ENCODE results near the gene RND2.
"Not testable (repeated sequence)": the region's sequence is repeated elsewhere in the genome, so short reads cannot be mapped to it uniquely, and the experiment has no call there.

Gene RND2, protein sequence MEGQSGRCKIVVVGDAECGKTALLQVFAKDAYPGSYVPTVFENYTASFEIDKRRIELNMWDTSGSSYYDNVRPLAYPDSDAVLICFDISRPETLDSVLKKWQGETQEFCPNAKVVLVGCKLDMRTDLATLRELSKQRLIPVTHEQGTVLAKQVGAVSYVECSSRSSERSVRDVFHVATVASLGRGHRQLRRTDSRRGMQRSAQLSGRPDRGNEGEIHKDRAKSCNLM

DNA sequence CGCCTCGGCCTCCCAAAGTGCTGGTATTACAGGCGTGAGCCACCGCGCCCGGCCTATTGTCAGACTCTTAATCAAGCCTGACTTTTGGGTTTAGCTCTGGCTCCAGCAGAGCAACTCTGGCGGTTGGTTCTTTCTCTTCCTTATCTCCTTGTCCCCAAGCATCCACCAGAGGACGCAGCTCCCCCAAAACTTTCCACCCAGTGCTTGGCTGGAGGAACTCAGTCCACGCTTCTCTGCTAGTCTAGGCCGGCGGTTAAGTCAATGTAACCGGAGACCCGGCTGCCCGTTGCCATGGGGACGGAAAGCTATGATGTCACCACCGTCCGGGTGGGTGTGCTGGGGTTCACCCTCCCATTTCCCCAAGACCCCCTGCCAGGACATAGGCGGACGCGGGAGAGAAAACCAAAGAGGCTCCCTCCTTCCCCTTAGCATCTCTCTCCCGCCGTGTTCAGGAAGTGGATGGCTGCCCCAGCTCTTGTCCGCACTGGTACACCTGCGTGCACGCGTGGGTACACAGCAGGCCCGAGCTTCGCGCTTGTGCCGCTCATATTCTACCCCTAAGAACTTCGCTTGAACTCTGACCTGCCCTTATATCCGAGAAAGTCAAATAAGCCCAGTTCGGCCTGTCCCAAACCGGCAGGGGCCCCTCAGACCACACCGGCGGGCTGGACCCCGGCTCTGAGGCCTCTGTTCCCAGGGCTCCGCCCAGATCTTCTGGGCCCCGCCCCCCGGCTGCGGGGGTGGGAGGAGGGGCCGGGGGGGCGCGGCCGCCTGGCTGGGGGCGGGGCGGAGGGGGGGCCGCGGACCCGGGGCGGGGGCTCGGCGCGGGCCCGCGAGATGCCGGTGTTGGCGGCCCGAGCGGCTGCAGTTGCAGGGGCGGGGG, at the start of gene RND2:
TSS of gene RND2 (plus strand) at position 825 of the 883 bp plus-strand sequence. CDS start 117 bp downstream, outside the sequence.
- peak; percentile 83 for DNase-seq (ENCODE audit: low read depth, low spot score)

DNA sequence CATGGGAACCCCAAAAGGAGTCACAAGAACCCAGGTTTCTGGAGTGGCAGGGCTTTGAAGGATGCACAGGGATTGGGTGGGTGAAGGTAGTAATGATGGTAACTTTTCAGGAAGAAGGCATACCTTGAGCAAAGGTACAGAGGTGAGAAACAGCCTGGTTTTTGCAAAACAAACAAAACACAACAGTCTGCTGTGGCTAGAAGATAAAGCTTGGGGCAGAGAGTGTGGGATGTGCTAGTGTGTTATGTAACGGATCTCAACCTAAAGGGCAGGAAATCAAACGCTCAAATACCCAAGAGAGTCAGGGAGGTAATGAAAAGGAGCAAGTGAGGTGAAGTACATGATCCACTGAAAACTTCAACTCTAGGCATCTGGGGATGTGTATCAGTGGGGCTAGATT, 49.8 kb upstream of the RND2 start:
- DNase-seq (ENCODE audit: low read depth, low spot score): no peak

DNA sequence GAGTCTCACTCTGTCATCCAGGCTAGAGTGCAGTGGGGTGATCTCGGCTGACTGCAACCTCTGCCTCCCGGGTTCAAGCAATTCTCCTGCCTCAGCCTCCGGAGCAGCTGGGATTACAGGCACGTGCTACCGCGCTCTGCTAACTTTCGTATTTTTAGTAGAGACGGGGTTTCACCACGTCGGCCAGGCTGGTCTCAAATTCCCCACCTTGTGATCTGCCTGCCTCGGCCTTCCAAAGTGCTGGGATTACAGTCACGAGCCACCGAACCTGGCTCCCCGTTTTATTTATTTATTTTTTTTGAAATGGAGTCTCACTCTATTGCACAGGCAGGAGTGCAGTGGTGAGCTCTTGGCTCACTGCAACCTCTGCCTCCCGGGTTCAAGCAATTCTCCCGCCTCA, 49.3 kb upstream of the RND2 start:
- not testable (repeated sequence) for DNase-seq (ENCODE audit: low read depth, low spot score)

DNA sequence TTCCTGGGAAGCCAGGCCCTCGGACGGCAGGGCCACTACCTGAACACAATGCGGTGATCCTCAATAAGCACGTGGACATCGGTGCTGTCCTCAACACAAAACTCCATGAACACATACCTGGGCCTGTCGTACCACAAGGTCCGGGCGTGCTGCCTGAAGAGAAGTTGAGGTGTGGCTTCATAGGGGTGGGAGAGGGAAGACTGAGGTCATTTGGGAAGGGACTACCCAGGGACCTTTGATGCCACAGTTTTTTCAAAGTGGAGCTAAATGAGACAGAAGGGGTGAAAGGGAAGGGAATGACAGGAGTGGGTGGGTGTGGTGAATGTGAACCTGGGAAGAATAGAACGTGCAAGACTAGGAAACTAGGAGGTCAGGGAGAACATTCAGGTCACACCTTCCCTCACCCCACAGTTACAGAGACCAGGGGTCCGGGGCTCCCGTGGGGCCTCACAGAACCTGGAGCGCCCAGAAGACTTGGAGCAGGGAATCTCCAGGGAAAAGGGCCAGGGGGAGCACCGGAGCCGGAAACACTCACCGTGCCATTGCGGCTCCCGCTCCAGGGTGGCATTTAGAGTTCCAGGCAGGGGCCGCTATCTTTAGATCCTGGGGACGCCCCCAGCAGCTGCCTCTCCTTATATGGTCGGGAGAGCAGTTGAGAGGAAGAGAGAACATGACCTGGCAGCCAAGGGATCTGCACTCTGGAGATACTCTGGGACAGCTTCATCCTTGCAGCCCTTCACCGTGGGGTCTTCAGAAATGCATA, 45.3 kb upstream of the RND2 start, which contains the start of gene PTGES3L:
TSS of gene PTGES3L (minus strand) at position 570 of the 763 bp plus-strand sequence. CDS start at position 543, 27 bp downstream.
- no peak for DNase-seq (ENCODE audit: low read depth, low spot score)

DNA sequence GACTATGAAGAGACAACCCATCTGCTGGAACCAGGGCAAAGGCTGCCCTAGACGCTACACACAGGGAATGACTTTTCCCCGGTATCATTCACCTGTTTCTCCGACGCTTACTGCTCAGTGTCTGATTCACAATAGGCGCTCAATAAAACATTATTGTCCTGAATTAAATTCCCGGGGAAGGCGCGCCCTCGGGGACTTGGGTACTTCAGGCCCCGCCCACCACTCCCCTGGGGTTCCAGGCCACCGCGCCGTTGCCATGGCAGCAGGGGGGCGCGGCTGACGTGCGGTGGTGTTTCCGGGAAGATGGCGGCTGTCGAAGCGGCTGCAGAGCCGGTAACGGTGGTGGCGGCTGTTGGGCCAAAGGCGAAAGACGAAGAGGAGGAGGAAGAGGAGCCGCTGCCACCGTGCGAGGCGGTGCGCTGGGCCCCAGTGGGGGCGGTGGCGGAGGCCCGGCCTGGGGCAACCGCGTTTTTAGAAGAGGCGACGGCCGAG, 44.7 kb upstream of the RND2 start, which contains the start of gene RUNDC1:
TSS of gene RUNDC1 (plus strand) at position 292 of the 492 bp plus-strand sequence. CDS start at position 304, 12 bp downstream.
- peak; percentile 21 for DNase-seq (ENCODE audit: low read depth, low spot score)

DNA sequence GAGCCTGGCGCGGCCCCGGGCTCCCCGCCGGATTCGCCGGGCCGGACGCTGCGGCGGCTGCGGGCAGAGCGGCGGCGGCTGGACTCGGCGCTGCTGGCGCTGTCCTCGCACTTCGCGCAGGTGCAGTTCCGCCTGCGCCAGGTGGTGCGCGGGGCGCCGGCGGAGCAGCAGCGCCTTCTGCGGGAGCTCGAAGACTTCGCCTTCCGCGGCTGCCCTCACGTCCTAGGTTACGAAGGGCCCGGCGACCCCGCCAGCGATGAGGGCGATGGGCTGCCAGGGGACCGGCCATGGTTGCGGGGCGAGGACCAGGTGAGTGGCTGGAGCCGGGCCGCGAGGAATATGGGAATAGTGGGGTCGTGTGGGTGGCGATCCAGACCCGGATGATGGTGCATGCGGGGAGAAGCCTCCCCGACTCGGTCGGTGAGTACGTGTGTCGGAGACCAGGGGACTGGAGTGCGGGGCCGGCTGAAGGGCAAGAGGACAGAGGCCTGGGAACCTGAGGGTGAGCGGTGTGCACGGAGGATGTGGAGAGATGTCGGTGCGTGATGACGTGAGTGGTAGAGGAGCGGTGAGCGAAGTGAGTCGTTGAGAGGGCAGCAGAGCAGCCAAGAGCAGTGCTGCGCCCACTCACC, 44.1 kb upstream of the RND2 start:
- DNase-seq (ENCODE audit: low read depth, low spot score): no peak

DNA sequence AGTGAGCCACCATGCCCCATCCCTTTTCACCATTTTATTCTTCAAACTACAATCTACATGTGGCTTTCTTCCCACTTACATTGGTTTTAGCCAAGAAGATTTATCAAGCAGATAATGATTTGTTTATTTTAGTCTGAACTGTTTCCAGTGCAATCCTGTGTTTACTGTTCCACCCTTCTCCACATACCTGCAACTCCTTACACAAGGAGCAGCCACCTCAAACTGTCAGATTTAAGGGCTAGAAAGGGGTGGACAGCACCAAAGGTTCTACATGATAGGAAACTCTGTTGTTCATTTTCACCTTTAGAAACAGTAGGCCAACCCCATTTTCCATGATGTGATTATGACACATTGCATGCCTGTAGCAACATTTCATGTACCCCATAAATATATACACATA, 42.8 kb upstream of the RND2 start:
- DNase-seq (ENCODE audit: low read depth, low spot score): no peak

DNA sequence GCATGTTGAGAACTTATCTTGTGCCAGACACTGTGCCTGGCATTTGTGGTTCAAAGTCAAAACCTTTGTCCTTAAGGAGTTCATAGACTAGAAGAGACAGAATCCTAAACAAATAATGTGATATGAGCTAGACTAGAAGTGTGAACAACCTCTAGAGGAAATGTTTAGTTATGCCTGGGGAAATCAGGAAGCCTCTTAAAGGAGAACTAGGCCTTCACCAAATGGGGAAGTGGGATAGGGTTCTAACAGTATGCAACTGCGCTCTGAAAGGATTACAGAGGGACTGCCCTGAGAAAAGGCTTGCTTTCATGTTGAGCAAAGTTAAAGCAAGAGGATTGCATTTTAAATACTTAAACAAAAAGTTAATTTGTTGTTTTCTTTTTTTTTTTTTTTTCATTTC, 39.8 kb upstream of the RND2 start:
- no peak for DNase-seq (ENCODE audit: low read depth, low spot score)

DNA sequence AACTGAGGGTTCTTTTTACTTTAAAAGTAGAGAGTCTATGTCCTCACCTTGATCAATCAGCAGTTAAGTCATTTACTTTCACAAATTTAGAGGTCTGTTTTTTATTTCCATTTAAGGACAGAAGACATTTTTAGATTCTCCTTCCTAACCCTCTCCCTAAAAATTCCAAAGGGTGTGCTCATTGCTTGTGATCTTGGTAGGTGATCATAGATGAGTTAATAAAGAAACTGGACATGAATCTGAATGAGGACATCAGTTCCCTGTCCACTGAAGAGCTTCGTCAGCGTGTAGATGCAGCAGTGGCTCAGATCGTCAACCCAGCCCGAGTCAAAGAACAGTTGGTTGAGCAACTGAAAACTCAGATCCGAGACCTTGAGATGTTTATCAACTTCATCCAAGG, 35.9 kb upstream of the RND2 start:
- DNase-seq (ENCODE audit: low read depth, low spot score): no peak

DNA sequence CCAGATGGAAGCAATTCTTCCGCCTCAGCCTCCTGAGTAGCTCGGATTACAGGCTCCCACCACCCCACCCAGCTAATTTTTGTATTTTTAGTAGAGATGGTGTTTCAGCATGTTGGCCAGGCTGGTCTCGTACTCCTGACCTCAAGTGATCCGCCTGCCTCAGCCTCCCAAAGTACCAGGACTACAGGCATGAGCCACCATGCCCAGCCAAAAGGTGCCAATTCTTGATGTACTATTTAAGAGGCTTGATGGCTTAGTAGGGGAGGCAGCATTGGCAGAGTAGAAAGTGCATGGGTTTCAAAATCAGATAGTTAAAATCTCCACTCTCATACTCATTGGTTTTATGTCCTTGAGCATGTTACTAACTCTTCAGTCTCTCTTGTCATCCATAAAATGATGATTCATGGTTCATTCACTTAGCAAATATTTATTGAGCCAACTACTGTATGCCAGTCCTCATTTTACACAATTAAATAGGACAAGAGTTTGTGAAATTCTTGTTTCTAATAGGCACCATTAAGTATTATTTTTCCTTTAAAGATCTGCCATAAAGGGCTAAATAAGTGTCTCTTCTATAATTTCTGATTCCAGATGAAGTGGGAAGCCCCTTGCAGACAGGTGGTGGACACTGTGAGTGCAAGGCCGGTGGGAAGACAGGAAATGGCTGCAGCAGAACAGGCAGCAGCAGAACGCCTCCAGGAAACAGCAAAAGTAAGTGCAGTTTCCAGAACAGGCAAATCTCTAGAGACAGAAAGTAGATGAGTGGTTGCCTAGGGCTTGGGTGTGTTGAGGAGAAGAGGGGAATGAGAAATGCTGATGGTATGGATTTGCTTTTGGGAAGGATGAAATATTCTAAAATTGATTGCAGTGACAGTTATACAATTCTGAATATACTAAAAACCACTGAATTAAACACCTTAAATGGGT, 35.0 kb upstream of the RND2 start:
- DNase-seq (ENCODE audit: low read depth, low spot score): no peak

DNA sequence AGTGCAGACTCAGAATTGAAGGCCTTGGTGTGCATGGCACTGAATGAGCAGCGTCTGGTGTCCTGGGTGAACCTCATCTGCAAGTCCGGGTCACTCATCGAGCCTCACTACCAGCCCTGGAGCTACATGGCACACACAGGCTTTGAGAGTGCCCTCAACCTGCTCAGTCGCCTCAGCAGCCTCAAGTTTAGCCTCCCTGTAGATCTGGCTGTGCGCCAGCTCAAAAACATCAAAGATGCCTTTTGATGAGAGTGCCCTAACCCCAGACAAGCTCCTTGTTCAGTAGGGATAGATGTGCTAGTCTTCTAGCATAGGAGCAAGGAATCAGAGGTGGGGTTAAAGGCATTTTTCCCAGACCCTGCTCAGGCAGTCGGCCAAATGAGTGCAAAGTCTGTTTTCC, 33.6 kb upstream of the RND2 start:
- no peak for DNase-seq (ENCODE audit: low read depth, low spot score)

DNA sequence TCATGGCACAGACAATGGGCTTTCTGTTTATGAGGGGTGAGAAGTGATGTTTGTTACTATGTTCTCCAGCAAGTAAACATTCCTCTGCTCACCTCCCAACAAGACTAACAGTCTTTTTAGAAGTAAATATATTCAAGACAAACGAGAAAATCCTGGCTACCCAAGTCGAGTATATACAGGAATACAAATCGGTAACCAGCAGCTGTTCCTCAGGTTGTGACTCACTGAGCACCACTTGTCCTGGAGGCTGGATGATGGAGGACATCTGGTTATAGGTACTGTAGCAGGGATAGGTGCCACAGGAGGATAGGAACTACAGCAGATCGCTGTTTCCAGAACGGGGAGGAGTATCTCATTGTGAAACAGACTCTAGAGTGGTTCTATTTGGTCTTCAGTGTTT, 32.2 kb upstream of the RND2 start:
- no peak for DNase-seq (ENCODE audit: low read depth, low spot score)

DNA sequence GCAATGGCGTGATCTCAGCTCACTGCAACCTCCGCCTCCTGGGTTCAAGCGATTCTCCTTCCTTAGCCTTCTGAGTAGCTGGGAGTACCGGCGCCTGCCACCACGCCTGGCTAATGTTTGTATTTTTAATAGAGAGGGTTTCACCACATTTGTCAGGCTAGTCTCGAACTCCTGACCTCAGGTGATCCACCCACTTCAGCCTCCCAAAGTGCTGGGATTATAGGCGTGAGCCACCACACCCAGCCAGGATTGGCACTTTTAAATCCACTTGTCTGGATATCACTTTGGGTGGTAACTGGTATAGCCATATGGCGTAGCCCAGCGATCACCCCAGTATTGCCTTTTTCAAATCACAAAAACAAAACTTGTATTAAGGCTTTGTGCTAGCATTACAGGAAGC, 31.1 kb upstream of the RND2 start:
- DNase-seq (ENCODE audit: low read depth, low spot score): not testable (repeated sequence)

DNA sequence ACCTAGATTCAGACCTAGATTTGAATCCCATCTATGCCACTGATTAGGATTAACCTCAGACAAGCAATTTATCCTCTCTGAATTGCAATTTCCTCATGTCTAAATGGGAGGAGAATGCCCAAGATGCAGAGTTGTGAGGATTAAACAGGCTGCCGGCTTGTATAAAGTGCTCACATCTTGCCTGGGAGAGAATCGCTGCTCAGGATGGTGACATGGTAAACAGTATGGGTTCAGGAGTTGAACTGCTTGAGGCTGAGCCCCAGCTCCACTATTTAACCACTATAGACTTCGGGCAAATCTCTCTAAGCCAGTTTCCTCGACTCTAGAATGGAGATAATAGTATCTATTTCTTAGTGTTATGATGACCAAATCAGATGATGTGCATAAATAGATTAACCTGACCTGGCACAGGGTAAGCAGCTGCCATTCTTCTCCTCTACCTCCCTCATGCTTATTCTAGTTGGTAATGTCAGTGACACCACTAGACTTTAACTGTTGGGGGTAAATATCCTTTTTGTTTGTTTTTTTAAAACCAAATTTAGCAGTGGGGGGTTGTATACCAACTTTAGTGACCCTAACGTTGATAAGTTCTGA, 27.5 kb upstream of the RND2 start:
- no peak for DNase-seq (ENCODE audit: low read depth, low spot score)

DNA sequence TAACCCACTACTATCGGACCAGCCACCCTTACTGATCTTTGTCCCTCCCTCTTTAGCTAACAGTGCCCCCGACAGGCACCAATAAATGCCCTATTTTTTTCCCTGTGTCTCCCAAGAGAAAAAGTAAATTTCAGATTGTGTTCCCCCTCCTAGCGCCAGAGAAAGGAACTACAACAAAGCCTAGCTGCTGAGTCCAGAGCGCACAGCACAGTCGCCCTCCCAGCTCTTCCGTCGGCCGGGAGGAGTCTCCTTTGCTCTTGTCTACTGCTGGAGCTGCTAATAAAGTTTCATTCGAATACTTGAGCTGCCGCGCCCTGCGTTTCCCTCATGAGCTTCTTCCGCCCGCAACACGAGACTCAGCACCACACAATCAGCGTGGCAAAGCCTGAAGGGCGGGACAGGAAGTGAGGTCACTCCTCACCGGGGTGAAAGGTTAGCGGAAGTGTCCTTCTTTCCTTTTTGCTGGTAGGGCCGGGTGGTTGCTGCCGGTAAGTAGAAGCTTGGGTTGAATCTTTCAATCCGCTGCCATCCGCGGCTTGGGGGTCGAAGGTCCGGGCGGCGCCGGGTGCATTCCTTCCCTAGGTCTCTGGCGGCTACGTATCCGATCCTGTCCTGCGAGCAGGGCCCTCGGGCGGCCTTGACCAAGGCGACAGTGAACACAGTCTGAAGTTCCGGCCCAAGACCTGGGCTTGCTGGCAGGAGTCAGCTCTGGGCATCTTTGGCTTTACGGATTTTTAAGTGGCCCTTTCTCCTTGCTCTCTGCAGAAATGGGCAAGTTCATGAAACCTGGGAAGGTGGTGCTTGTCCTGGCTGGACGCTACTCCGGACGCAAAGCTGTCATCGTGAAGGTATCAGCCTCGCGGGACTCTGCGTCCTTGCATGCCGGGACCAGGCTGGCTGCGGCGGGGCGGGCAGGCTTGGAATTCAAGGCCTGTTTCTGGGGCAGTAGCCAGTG, 26.8 kb upstream of the RND2 start, which contains the start of gene RPL27:
TSS of gene RPL27 (plus strand) at position 436 of the 955 bp plus-strand sequence. CDS start at position 768, 332 bp downstream.
- DNase-seq (ENCODE audit: low read depth, low spot score): peak; percentile 99

DNA sequence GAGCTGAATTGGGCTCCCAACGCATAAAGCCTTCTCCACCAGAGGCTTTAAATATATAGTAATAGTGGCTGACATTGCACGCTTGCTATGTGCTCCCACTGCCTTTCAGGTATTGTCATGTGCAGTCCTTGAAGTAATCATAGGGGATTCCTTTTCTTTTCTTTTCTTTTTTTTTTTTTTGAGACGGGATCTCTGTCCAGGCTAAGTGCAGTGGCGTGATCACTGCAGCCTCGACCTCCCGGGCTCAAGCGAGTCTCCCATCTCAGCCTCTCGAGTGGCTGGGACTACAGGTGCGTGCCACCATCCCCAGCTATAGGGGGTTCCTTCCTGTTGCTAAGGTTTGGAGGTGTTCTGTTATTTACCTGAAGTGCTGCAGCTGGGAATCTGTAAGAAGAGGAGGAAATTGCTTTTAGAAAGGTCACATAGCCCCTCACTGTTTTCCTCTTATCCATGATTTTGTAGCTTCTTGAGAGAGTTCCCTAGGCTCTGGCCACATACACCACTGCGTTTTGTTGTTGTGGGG, 26.0 kb upstream of the RND2 start:
- DNase-seq (ENCODE audit: low read depth, low spot score): no peak

DNA sequence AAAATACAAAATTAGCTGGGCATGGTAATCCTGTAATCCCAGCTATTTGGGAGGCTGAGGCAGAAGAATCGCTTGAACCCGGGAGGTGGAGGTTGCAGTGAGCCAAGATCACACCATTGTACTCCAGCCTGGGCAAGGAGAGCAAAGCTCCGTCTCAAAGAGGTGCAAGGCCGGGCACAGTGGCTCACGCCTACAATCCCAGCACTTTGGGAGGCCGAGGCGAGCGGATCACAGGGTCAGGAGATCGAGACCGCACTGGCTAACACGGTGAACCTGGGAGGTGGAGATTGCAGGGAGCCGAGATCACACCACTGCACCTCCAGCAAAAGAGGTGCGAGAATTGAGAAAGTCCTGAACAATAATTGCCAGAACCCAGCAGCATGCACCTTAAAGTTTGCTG, 24.1 kb upstream of the RND2 start:
- not testable (repeated sequence) for DNase-seq (ENCODE audit: low read depth, low spot score)

DNA sequence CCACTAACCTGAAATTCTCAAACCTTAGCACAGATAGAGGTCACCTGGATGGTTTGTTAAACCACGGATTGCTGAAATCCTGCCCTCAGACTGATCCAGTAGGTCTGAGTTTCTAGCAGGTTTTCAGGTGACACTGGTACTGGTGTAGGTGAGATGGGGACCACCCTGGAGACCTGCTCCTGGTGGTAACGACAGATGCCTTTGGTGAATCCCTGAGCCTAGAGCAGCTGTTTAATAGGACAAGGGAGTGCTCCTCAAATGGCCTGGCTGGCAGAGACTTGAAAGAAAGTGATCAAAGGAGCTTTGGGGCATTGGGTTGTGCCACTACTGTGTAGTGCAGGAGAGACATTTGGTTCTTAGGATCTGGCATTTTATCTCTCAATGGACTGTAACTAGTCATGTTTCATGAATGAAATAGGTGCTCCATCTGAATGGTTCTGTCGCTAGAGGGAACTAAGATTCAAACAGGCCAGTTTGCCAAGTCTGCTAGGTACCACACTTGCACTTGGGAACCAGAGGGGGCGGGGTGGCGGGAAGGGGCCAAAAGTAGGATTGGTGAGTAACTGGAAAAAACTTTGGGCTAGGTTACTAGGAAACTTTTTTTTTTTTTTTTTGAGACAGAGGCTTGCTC, 21.4 kb upstream of the RND2 start:
- no peak for DNase-seq (ENCODE audit: low read depth, low spot score)
